ENCODE results near the gene INTS6. TPM values are rescaled to one million over a fixed set of nuclear protein-coding genes. Genes with fewer than 3 reads are reported as not detected.

The INTS6 gene
- total and polyA plus RNA-seq, 2 of the 4 experiments (the other 2 are of a cell fraction): 12.9 to 42.3 TPM

GRCh38 chr13:51495316-51495715, 42.5 kb upstream of the INTS6 start:
- H3K9me1 ChIP-seq (ENCODE audit: insufficient read depth, low read length): no peaks in the 10 kb centered on the region
- no peak overlapping the region for H3K27ac ChIP-seq (ENCODE audit: insufficient read depth, low read length)
- H2BK20ac ChIP-seq (ENCODE audit: low read depth, low read length): no peak overlapping the region
- no peak overlapping the region for H2AFZ ChIP-seq (replicated peaks; ENCODE audit: low read length, poor library complexity)
- H3K79me1 ChIP-seq (ENCODE audit: low read depth in 1 of 2, low read length in 2 of 2): no peaks in the 10 kb centered on the region
- no peak overlapping the region for H3K56ac ChIP-seq (ENCODE audit: extremely low read depth, insufficient read depth, low read length)
- no peak overlapping the region for H2AK5ac ChIP-seq (ENCODE audit: low read depth, low read length)
- no CpG with 5 or more reads among the region's 1 CpG for WGBS, 2 experiments (ENCODE audit: extremely low coverage in 2 of 2, insufficient read length in 1 of 2)
- H4K8ac ChIP-seq (ENCODE audit: low read depth in 2 of 2, low read length in 2 of 2): no peak overlapping the region
- H3K4me3 ChIP-seq (ENCODE audit: insufficient read depth, low read depth, low read length): no peak overlapping the region
- POLR2A ChIA-PET (ENCODE audit: unreplicated experiment): no interaction called here
- DNase-seq (no peak), ATAC-seq (ENCODE audit: low read depth) (no peak)
- H4K5ac ChIP-seq (ENCODE audit: low read depth, low read length): no peak overlapping the region
- intact Hi-C loops (cut with micrococcal nuclease) (no loop called here), dilution Hi-C loops (cut with HindIII; ENCODE audit: low sequenced_read_pairs, unreplicated experiment) (no loop called here), in situ Hi-C loops (cut with MboI; ENCODE audit: low sequenced_read_pairs) (no loop called here)
- H3K23ac ChIP-seq (ENCODE audit: low read depth, low read length): no peak overlapping the region
- no peaks in the 10 kb centered on the region for H3K4me1 ChIP-seq (ENCODE audit: control insufficient read depth, insufficient read depth, low read length)
- no peak overlapping the region for H3K4ac ChIP-seq (ENCODE audit: low read depth, low read length)
- BruUV-seq (replicated peaks): no TSS peak
- H3K14ac ChIP-seq (replicated peaks; ENCODE audit: low read depth, low read length): no peak overlapping the region
- CTCF ChIA-PET: no interaction called here
- no peak overlapping the region for H2BK120ac ChIP-seq (ENCODE audit: low read depth, low read length)
- no peak overlapping the region for H4K91ac ChIP-seq (ENCODE audit: insufficient read depth, low read depth, low read length)
- H2BK15ac ChIP-seq (ENCODE audit: low read depth, low read length): no peak overlapping the region
- H2BK5ac ChIP-seq (ENCODE audit: low read depth, low read length, poor library complexity, severe bottlenecking): no peak overlapping the region
- H3K27me3 ChIP-seq (ENCODE audit: control insufficient read depth, insufficient read depth, low read length): no peaks in the 10 kb centered on the region
- no peaks in the 10 kb centered on the region for H3K9me3 ChIP-seq (ENCODE audit: control insufficient read depth, insufficient read depth, low read length)
- H3K4me2 ChIP-seq (ENCODE audit: low read depth, low read length): no peak overlapping the region
- no peak overlapping the region for H3K9ac ChIP-seq (ENCODE audit: low read depth, low read length)
- TF ChIP-seq RFX5 (IDR thresholded peaks at IDR 0.05; ENCODE audit: low read depth, low read length): no peak
- TF ChIP-seq NFE2L2 (IDR thresholded peaks at IDR 0.05; ENCODE audit: low read depth, low read length): no peak
- no peak for TF ChIP-seq USF2 (IDR thresholded peaks at IDR 0.05; ENCODE audit: low read depth, low read length)
- TF ChIP-seq ELK1 (IDR thresholded peaks at IDR 0.05; ENCODE audit: borderline replicate concordance, low read depth, low read length): no peak
- TF ChIP-seq CEBPB (IDR thresholded peaks at IDR 0.05; ENCODE audit: low read depth, low read length): no peak
- TF ChIP-seq CTCF (conservative IDR thresholded peaks at IDR 0.05; ENCODE audit: low read depth, low read length): no peak
- no peak for TF ChIP-seq MXI1 (IDR thresholded peaks at IDR 0.05; ENCODE audit: borderline replicate concordance, low read depth, low read length)
- no peak for TF ChIP-seq POLR2A (IDR thresholded peaks at IDR 0.05; ENCODE audit: low read depth, low read length)
- no peak for TF ChIP-seq BHLHE40 (IDR thresholded peaks at IDR 0.05; ENCODE audit: low read depth, low read length)
- no peak for TF ChIP-seq RAD21 (IDR thresholded peaks at IDR 0.05; ENCODE audit: low read length)
- H2AK9ac ChIP-seq (replicated peaks; ENCODE audit: low read depth, low read length, poor library complexity): no peak overlapping the region
- H3K36me3 ChIP-seq (ENCODE audit: control insufficient read depth, insufficient read depth, low read length): no peaks in the 10 kb centered on the region
- H4K20me1 ChIP-seq (ENCODE audit: insufficient read depth, low read length): no peaks in the 10 kb centered on the region
- no peak overlapping the region for H3K18ac ChIP-seq (ENCODE audit: low read depth, low read length)
